Ascending aorta (tissue), 2 donors: Measurements from ENCODE around the gene MARCHF10. TPM values are rescaled to one million over a fixed set of nuclear protein-coding genes. Genes with fewer than 3 reads are reported as not detected.

Experiments used
- DNase-seq, 2 donors: peaks; one replicate each; pipeline ENCODE4 v3.0.0-alpha.2; 2019; ENCODE audit warnings: low spot score in 2 of 2
- H3K27ac ChIP-seq, 2 donors: fragments of 200-600 bp; sonication (generic); one replicate each; pipeline ENCODE4 v1.5.1; 2016 to 2017; ENCODE audit warnings: mild to moderate bottlenecking in 1 of 2
- H3K27me3 ChIP-seq: fragments of 200-600 bp; sonication (generic); one replicate; pipeline ENCODE4 v1.5.1; 2017
- H3K36me3 ChIP-seq, 2 donors: fragments of 200-600 bp; sonication (generic); one replicate each; pipeline ENCODE4 v1.5.1; 2016
- H3K4me1 ChIP-seq, 2 donors: fragments of 200-600 bp; sonication (generic); one replicate each; pipeline ENCODE4 v1.5.1; 2016 to 2017; ENCODE audit warnings: mild to moderate bottlenecking in 1 of 2
- H3K4me3 ChIP-seq, 2 donors: fragments of 200-600 bp; sonication (generic); one replicate each; pipeline ENCODE4 v1.5.1; 2016 to 2017; ENCODE audit warnings: mild to moderate bottlenecking in 1 of 2
- H3K9me3 ChIP-seq, 2 donors: fragments of 200-600 bp; sonication (generic); one replicate each; pipeline ENCODE4 v1.5.1; 2016
- CTCF ChIP-seq, 3 experiments: fragments of 200-600 bp in 2 of 3; fragments of 450-650 bp in 1 of 3; sonication (generic) in 2 of 3; IDR thresholded peaks; one replicate each; pipeline ENCODE4 v1.5.1; 2016 to 2019; ENCODE audit warnings: antibody characterized with exemption in 3 of 3, mild to moderate bottlenecking in 1 of 3, moderate library complexity in 1 of 3
- intact Hi-C: fragments of 100-400 bp; cut with DNase I; formaldehyde crosslinking; loops from one replicate; pipeline ENCODE4 v1.15.1; 2023
- total RNA-seq: library from RNA; depleted of rRNA; stranded (reverse); fragments of >200 nt; gene quantifications from one replicate; pipeline ENCODE4 v1.1.0, GENCODE V29; 2016

MARCHF10 gene
- total RNA-seq, 1 donor from 2014 or later, result not detected

- peaks cover 0 to 8% of the 10 kb centered on the region in 2 donors for H3K4me1 ChIP-seq
- no peaks in the 10 kb centered on the region for H3K9me3 ChIP-seq
- intact Hi-C loops, result no loop called here
- H3K4me3 ChIP-seq, result no peak overlapping the region
- no peaks in the 10 kb centered on the region for H3K27me3 ChIP-seq
- no peaks in the 10 kb centered on the region for H3K36me3 ChIP-seq
- no peak for DNase-seq
- no peak for TF ChIP-seq CTCF (IDR thresholded peaks at IDR 0.05)
- H3K27ac ChIP-seq, result no peak overlapping the region
These were observed 29.0 kb downstream of the MARCHF10 start for GRCh38 chr17:62778990-62779681.

- Histone ChIP-seq H3K27ac (no peak overlapping the region), H3K9me3 (no peaks in the 10 kb centered on the region), H3K36me3 (no peaks in the 10 kb centered on the region), H3K4me1 (peaks cover 0 to 3% of the 10 kb centered on the region in 2 donors), H3K27me3 (no peaks in the 10 kb centered on the region), H3K4me3 (no peak overlapping the region)
- intact Hi-C loops, result no loop called here
- no peak for DNase-seq
- no peak for TF ChIP-seq CTCF (IDR thresholded peaks at IDR 0.05)
These were observed 32.2 kb downstream of the MARCHF10 start for GRCh38 chr17:62775876-62776275.

GRCh38 chr17:62774338-62774737 lies 33.8 kb downstream of the MARCHF10 start:
- no peaks in the 10 kb centered on the region for H3K27me3 ChIP-seq
- DNase-seq, result no peak
- no peaks in the 10 kb centered on the region for H3K36me3 ChIP-seq
- no peaks in the 10 kb centered on the region for H3K9me3 ChIP-seq
- no peaks in the 10 kb centered on the region for H3K4me1 ChIP-seq
- TF ChIP-seq CTCF (IDR thresholded peaks at IDR 0.05), result no peak
- H3K4me3 ChIP-seq, result no peak overlapping the region
- no peak overlapping the region for H3K27ac ChIP-seq
- intact Hi-C loops, result no loop called here

GRCh38 chr17:62767997-62768396 lies 40.1 kb downstream of the MARCHF10 start:
- no peak for DNase-seq

DNA sequence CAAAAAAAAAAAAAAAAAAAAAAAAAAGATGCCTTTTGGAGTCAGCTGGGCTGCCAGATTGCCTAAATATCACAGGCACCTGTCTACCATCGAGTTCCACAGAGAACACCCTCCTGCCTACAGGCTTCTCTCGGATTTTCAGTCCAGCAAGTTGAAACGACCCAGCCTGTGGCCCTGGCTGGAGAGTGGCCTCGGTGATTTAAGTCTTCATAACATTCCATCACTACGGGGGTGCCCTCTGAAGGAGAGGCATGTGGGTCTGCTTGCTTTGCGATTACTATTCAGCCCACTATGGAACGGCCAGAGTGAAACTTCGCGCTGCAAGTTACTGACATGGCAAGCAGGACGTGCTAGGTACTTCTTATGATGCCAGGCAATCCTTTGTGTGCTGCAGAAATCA lies 42.8 kb downstream of the MARCHF10 start:
- H3K4me1 ChIP-seq, result no peaks in the 10 kb centered on the region
- no peak overlapping the region for H3K4me3 ChIP-seq
- TF ChIP-seq CTCF (IDR thresholded peaks at IDR 0.05), result no peak
- no peak overlapping the region for H3K27ac ChIP-seq
- H3K27me3 ChIP-seq, result no peaks in the 10 kb centered on the region
- H3K9me3 ChIP-seq, result no peaks in the 10 kb centered on the region
- no peak for DNase-seq
- H3K36me3 ChIP-seq, result no peaks in the 10 kb centered on the region
- intact Hi-C loops, result no loop called here

More at GRCh38 chr17:62767997-62768396, 40.1 kb downstream of the MARCHF10 start:
- H3K4me3 ChIP-seq, result no peak overlapping the region
- no peaks in the 10 kb centered on the region for H3K27me3 ChIP-seq
- no peak for TF ChIP-seq CTCF (IDR thresholded peaks at IDR 0.05)
- H3K27ac ChIP-seq, result no peak overlapping the region
- no peaks in the 10 kb centered on the region for H3K4me1 ChIP-seq
- intact Hi-C loops, result no loop called here
- H3K36me3 ChIP-seq, result no peaks in the 10 kb centered on the region
- no peaks in the 10 kb centered on the region for H3K9me3 ChIP-seq
